Naive thymus-derived CD8-positive, alpha-beta T cell (primary cell): ENCODE results near the gene TFIP11. TPM values are rescaled to one million over a fixed set of nuclear protein-coding genes. Genes with fewer than 3 reads are reported as not detected.
A peak's percentile ranks its signal among the peaks of the same experiment; 100 is the strongest.
"Not testable (repeated sequence)": the region's sequence is repeated elsewhere in the genome, so short reads cannot be mapped to it uniquely, and the experiment has no call there.

Experiments
- ATAC-seq, 2 donors: fragments of 150-1000 bp; cut with Tn5 transposase in 1 of 2; sonication (Bioruptor Pico), chemical (Tn5 transposase) in 1 of 2; 1 replicate in 1 of 2; 2 replicates in 1 of 2; pipeline ENCODE4 v1.10.0; 2021; ENCODE audit warnings: mild to moderate bottlenecking in 2 of 2, moderate library complexity in 2 of 2
- POLR2A ChIA-PET: fragments of 350-600 bp; sonication (Branson Sonifier 250); formaldehyde crosslinking; loops from one replicate; lab custom pipeline; 2021; ENCODE audit warnings: antibody characterized with exemption; lab: Charles Lee
- DNase-seq, 10 donors: peaks; one replicate each; pipeline versions ENCODE4 v3.0.0 to v3.0.0-alpha.2; 2020 to 2022
- H3K27ac Mint-ChIP-seq, 10 donors: one replicate each; pipeline ENCODE4 v1.8.0; 2020 to 2022; ENCODE audit warnings: mild to moderate bottlenecking in 10 of 10, mixed read lengths in 10 of 10, moderate library complexity in 4 of 10, inconsistent platforms in 1 of 10
- H3K27me3 Mint-ChIP-seq, 5 donors: one replicate each; pipeline ENCODE4 v1.8.0; 2021 to 2022; ENCODE audit warnings: mixed read lengths in 5 of 5
- H3K36me3 Mint-ChIP-seq, 3 donors: one replicate each; pipeline ENCODE4 v1.8.0; 2020 to 2022; ENCODE audit warnings: mixed read lengths in 3 of 3, mild to moderate bottlenecking in 2 of 3, inconsistent platforms in 1 of 3
- H3K4me1 Mint-ChIP-seq, 4 donors: one replicate each; pipeline ENCODE4 v1.8.0; 2021 to 2022; ENCODE audit warnings: mixed read lengths in 4 of 4
- H3K4me3 Mint-ChIP-seq, 10 donors: one replicate each; pipeline ENCODE4 v1.8.0; 2020 to 2022; ENCODE audit warnings: mild to moderate bottlenecking in 10 of 10, mixed read lengths in 10 of 10, moderate library complexity in 6 of 10, inconsistent platforms in 1 of 10
- H3K9me3 Mint-ChIP-seq, 9 donors: one replicate each; pipeline ENCODE4 v1.8.0; 2020 to 2022; ENCODE audit warnings: mixed read lengths in 9 of 9, mild to moderate bottlenecking in 3 of 9, inconsistent platforms in 1 of 9, moderate library complexity in 1 of 9
- polyA plus RNA-seq, 3 donors: library from polyadenylated mRNA; unstranded; fragments of 300-500 nt; fragmentation: Illumina TruSeq; gene quantifications; one replicate each; pipeline ENCODE4 v1.2.3, GENCODE V29; 2021
- total RNA-seq, 8 experiments: library from RNA in 2 of 8; stranded (reverse) in 2 of 8; gene quantifications; one replicate each; pipeline ENCODE4 v1.2.3 and lab custom pipeline; 2021 to 2026

TFIP11 gene
- total and polyA plus RNA-seq, 5 experiments from 2014 or later, result 15.3 to 67.8 (median 33.9) TPM

DNA sequence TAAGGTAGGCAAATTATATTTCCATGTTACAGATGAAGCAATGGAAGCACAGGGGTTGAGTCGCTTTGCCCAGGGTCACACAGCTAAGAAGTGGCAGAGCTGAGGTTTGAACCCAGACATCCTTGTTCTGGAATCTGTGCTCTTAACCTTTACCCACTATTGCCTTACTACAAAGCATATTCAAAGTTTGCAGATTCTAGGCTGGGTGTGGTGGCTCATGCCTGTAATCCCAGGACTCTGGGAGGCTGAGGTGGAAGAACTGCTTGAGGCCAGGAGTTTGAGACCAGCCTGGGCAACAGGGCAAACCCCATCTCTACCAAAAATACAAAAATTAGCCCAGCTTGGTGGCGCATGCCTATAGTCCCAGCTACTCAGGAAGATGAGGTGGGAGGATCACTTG, 27.8 kb upstream of the TFIP11 start:
- H3K9me3 Mint-ChIP-seq, result no peaks in the 10 kb centered on the region
- DNase-seq (no peak), ATAC-seq (no peak)
- H3K27me3 Mint-ChIP-seq, result no peaks in the 10 kb centered on the region
- POLR2A ChIA-PET, result no interaction called here
- peaks cover 0 to 68% (median 4%) of the 10 kb centered on the region in 3 donors for H3K36me3 Mint-ChIP-seq
- peaks cover 18 to 60% (median 47%) of the 10 kb centered on the region in 4 donors for H3K4me1 Mint-ChIP-seq
- peak overlapping the region in 2 of 10 donors; percentile 15 to 50 for H3K27ac Mint-ChIP-seq
- no peak overlapping the region for H3K4me3 Mint-ChIP-seq

DNA sequence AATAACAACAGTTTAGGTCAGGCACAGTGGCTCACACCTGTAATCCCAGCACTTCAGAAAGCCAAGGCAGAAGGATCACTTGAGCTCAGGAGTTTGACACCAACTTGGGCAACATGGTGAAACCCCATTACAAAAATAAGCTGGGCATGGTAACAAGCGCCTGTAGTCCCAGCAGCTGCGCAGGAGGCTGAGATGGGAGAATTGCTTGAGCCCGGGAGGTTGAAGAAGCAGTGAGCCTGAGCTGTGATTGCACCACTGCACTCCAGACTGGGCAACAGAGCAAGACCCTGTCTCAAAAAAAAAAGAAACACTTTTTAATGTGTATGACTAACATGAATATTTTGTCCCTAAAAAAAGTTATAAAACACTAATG, 24.5 kb upstream of the TFIP11 start:
- no peak overlapping the region for H3K4me3 Mint-ChIP-seq
- POLR2A ChIA-PET, result interaction anchor here (1.1 kb wide), 1 partner anchor 22 kb away, joined by 3 read pairs; no protein-coding TSS in a partner anchor
- peaks cover 0 to 81% (median 5%) of the 10 kb centered on the region in 3 donors for H3K36me3 Mint-ChIP-seq
- H3K4me1 Mint-ChIP-seq, result peaks cover 15 to 40% (median 29%) of the 10 kb centered on the region in 4 donors
- ATAC-seq (no peak), DNase-seq (no peak)
- H3K27me3 Mint-ChIP-seq, result no peaks in the 10 kb centered on the region
- H3K27ac Mint-ChIP-seq, result peak overlapping the region in 4 of 10 donors; percentile 11 to 89 (median 32)
- H3K9me3 Mint-ChIP-seq, result no peaks in the 10 kb centered on the region

DNA sequence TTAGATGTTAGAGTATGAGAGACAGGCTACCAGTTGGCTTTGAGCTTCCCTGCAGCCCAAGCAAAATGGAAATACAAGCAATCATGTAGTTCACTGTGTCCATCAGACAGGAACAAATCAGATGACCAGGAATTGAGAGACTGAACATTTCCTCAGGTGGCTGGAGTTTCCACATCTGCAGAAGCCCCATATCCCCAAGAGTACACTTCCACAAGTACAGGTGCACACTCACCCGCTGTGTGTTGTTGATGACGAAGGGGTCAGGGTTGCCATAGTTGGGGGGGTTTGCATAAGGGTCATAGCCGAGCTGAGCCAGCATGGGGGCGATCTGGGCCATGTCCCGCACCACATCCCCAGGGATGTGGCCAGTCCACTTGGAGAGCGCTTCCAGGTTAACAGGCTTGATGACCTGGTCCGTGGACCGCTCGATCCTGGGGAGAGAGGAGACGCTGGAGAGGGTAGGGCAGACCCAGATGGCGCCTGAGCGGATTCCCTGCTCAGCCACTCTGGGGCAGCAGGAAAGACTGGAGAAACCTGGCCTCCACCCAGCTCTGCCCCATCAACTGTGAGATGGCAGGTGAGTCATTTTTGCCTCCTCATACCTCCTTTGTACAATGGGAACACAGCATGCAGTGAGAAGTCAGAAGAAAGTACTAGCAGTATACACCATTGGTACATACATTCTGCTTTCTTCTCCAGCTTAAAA, 23.9 kb upstream of the TFIP11 start:
- H3K4me3 Mint-ChIP-seq, result no peak overlapping the region
- DNase-seq (no peak), ATAC-seq (no peak)
- peaks cover 15 to 40% (median 29%) of the 10 kb centered on the region in 4 donors for H3K4me1 Mint-ChIP-seq
- no peaks in the 10 kb centered on the region for H3K9me3 Mint-ChIP-seq
- no peaks in the 10 kb centered on the region for H3K27me3 Mint-ChIP-seq
- POLR2A ChIA-PET, result interaction anchor here (1.1 kb wide), 1 partner anchor 22 kb away, joined by 3 read pairs; no protein-coding TSS in a partner anchor
- peak overlapping the region in 8 of 10 donors; percentile 3 to 89 (median 76) for H3K27ac Mint-ChIP-seq
- H3K36me3 Mint-ChIP-seq, result peaks cover 0 to 86% (median 10%) of the 10 kb centered on the region in 3 donors

DNA sequence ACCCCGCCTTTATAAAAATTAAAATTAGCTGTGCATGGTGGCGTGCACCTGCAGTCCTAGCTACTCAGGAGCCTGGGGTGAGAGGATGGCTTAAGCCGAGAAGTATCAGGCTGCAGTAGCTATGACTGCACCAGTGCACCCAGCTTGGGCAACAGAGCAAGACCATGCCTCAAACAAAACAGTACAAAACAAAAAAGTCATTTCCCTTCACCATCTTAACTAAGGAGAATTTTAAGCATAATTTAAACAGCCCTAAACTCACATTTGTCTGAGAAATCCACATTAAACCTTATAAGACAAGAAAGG, 23.3 kb upstream of the TFIP11 start:
- POLR2A ChIA-PET, result interaction anchor here (0.6 kb wide), 1 partner anchor 43 kb away, joined by 4 read pairs; no protein-coding TSS in a partner anchor
- Mint-ChIP-seq H3K9me3 (no peaks in the 10 kb centered on the region), H3K4me3 (peak overlapping the region in 4 of 10 donors; percentile 26 to 57 (median 40)), H3K36me3 (peaks cover 0 to 91% (median 10%) of the 10 kb centered on the region in 3 donors), H3K4me1 (peaks cover 15 to 42% (median 29%) of the 10 kb centered on the region in 4 donors), H3K27me3 (no peaks in the 10 kb centered on the region), H3K27ac (peak overlapping the region in 9 of 10 donors; percentile 26 to 89 (median 80))
- no peak for ATAC-seq
- DNase-seq, result no peak

DNA sequence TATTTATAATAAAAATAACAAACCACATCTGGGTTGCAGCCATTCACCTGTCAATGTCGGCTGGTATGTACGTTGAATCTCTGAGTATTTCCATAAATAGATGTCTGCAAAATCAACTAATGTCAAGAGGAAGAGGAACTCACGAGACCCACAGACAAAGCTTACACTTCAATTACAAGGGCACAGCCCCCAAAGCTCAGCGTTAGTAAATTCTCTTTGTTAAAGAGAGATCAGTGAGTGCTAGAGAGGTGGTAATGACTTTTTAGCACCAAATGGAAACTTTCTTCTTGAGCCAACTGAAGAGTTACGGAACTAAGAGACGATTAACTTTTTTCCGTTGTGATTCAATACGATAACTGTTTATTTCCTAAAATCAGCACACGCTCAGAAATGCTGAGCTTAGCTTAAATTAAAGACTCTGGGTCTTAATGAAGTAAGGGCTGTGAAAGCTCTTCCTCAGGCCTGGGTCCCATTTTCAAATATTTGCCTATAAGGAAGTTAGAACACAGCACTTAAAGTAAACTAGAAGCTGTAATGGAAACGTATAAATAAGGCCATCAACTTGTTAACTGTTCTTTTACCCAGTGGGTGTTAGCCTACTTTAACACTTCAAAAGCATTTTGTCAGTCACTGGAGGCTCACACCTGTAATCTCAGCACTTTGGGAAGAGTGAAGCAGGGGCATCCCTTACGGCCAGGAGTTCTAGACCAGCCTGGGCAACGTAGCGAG, 22.8 kb upstream of the TFIP11 start:
- no peak for DNase-seq
- ATAC-seq, result peak in 1 of 2 donors; percentile 60
- peak overlapping the region in 9 of 10 donors; percentile 26 to 89 (median 80) for H3K27ac Mint-ChIP-seq
- H3K9me3 Mint-ChIP-seq, result no peaks in the 10 kb centered on the region
- POLR2A ChIA-PET, result interaction anchor here (0.6 to 1.4 kb wide), 2 partner anchors 44 to 108 kb away, joined by 3 to 4 read pairs; no protein-coding TSS in a partner anchor
- H3K27me3 Mint-ChIP-seq, result no peaks in the 10 kb centered on the region
- peaks cover 0 to 91% (median 10%) of the 10 kb centered on the region in 3 donors for H3K36me3 Mint-ChIP-seq
- peak overlapping the region in 4 of 10 donors; percentile 26 to 57 (median 40) for H3K4me3 Mint-ChIP-seq
- peaks cover 15 to 38% (median 29%) of the 10 kb centered on the region in 4 donors for H3K4me1 Mint-ChIP-seq

DNA sequence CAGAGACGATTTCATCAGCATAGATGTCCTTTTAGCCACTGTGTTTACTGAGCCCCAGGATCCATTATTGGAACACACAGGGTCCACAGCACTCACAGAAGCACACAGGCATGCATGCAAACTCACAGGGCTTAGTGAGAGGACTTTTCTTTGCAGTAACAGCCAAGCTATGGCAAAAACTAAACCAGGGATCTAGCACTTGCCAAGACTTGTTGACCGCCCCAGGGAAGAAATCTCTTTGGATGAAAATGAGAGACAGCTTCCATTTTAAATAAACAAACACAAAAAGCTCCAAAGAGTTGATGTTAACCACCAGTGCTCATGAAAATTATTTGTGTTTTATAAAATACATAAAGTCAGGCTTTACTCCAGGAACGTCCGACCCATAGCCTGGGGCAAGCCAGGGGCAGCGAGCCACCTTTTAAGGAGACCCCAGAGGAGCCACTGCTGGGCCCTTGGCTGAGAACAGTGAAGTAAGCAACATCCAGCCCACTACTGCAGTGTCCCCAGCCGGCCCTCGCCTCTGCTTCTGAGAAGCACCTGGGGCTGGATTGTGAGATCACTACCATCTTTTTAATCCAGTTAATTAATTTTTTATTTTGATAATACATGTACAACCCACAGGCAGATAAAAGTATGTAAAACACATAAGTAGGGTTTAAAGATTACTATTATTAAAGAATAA, 22.0 kb upstream of the TFIP11 start:
- Mint-ChIP-seq H3K9me3 (no peaks in the 10 kb centered on the region), H3K27me3 (no peaks in the 10 kb centered on the region), H3K27ac (peak overlapping the region in 8 of 10 donors; percentile 39 to 89 (median 76)), H3K4me1 (peaks cover 15 to 37% (median 28%) of the 10 kb centered on the region in 4 donors), H3K36me3 (peaks cover 0 to 91% (median 14%) of the 10 kb centered on the region in 3 donors), H3K4me3 (no peak overlapping the region)
- no peak for ATAC-seq
- no peak for DNase-seq
- POLR2A ChIA-PET, result interaction anchor here (1.4 kb wide), 1 partner anchor 109 kb away, joined by 3 read pairs; no protein-coding TSS in a partner anchor

DNA sequence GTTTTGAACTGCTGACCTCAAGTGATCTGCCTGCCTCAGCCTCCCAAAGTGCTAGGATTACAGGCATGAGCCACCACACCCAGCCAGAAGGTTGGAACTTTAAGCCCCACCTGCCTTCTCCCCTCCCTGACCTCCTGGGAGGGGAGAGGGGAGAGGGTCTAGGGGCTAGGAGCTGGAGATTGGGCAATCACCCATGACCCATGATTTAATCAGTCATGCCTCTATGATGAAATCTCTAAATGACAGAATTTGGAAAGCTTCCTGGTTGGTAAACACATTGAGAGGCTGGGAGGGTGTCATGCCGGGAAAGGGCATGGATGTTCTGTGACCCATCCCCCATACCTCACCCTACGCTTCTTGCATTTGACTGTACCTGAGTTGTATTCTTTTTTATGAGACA, 17.1 kb upstream of the TFIP11 start:
- DNase-seq (no peak), ATAC-seq (no peak)
- H3K27ac Mint-ChIP-seq, result peak overlapping the region in 3 of 10 donors; percentile 14 to 34 (median 29)
- no peaks in the 10 kb centered on the region for H3K9me3 Mint-ChIP-seq
- peaks cover 0 to 95% (median 29%) of the 10 kb centered on the region in 3 donors for H3K36me3 Mint-ChIP-seq
- POLR2A ChIA-PET, result interaction anchor here (0.6 to 1.0 kb wide), 2 partner anchors 12 to 28 kb away, joined by 4 to 6 read pairs; no protein-coding TSS in a partner anchor
- no peak overlapping the region for H3K4me3 Mint-ChIP-seq
- H3K27me3 Mint-ChIP-seq, result no peaks in the 10 kb centered on the region
- peaks cover 0 to 10% (median 7%) of the 10 kb centered on the region in 4 donors for H3K4me1 Mint-ChIP-seq

DNA sequence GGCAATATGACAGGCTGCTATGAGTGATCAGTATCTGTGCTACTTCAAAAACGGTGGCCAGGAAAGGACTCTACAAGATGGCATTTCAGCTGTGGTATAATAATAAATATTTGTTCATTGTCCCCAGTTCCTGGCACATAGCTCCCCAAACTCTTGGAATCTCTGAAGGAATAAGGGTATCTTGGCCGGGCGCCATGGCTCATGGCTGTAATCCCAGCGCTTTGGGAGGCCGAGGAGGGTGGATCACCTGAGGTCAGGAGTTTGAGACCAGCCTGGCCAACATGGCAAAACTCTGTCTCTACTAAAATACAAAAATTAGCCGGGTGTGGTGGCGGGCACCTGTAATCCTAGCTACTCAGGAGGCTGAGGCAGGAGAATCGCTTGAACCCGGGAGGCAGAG, 16.2 kb upstream of the TFIP11 start:
- Mint-ChIP-seq H3K36me3 (peaks cover 0 to 98% (median 29%) of the 10 kb centered on the region in 3 donors), H3K27ac (peak overlapping the region in 1 of 10 donors; percentile 15)
- H3K4me1 Mint-ChIP-seq, ATAC-seq, H3K9me3 Mint-ChIP-seq, H3K4me3 Mint-ChIP-seq, DNase-seq, H3K27me3 Mint-ChIP-seq: not testable (repeated sequence)
- POLR2A ChIA-PET, result interaction anchor here (1.0 kb wide), 1 partner anchor 11 kb away, joined by 4 read pairs; no protein-coding TSS in a partner anchor

DNA sequence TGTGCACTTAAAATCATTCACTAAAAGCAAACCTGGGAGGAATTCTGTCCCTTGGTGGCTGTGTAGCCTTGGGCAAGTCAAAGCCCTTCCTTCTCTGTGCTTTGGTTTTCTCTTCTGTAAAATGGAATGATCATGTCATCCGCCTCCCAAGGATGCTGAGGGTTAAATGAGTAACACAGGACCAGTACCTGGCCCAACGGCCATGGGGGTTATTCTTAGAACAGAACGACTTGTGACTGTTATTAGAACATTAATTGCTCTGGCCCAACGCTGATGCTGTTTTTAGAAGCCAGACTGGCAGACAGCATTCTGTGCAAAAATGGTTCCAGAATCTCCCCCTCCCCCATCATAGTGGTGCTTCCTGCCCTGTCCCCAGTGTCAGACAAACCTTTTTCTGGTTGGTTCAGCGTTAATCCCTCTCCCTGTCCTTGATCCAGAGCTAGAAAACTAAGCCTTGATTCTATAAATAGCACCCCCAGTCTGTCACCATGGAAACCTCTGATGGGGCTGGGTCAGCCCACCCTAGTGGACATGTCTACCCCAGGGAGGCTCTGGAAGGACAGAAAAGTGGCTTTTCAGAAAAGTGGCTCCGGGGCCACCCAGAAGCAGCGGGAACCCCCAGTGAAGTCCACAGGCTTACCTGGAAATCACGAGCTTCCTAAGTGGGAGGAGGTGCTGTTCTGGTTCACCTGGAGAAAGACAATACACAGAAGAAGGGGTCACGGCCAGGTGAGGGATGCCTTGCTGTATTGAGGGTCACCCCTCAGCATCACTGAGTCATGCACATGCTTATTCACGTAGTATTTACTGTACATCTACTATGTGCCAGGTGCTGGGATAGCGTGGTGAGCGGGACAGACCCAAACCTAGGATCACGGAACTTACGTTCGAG, 15.5 kb upstream of the TFIP11 start:
- no peak for DNase-seq
- no peak for ATAC-seq
- Mint-ChIP-seq H3K9me3 (no peaks in the 10 kb centered on the region), H3K4me1 (peaks cover 0 to 5% (median 3%) of the 10 kb centered on the region in 4 donors), H3K4me3 (no peak overlapping the region), H3K27me3 (no peaks in the 10 kb centered on the region), H3K27ac (peak overlapping the region in 5 of 10 donors; percentile 27 to 84 (median 56)), H3K36me3 (peaks cover 0 to 95% (median 29%) of the 10 kb centered on the region in 3 donors)
- POLR2A ChIA-PET, result no interaction called here

DNA sequence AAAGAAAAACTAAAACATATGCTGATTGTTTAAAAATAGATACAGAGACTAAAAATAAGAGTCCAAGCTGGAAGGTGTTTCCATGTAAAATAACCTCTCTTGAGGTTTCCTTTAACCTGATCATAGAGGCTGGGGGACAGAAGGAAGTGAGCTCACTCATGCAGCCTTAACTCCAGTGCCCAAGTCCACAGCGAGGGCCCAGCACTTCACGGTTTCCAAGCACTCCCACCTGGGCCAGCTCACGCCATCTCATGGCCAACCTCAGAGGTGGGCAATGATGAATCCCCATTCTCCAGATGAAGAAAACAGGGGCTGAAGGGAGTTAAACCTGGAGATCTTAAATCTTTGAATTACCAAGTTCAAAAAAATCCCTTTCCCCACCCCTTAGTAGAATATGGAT, 14.9 kb upstream of the TFIP11 start:
- DNase-seq (no peak), ATAC-seq (no peak)
- H3K4me1 Mint-ChIP-seq, result peaks cover 0 to 3% (median under 1%) of the 10 kb centered on the region in 4 donors
- peaks cover 0 to 92% (median 28%) of the 10 kb centered on the region in 3 donors for H3K36me3 Mint-ChIP-seq
- no peak overlapping the region for H3K4me3 Mint-ChIP-seq
- H3K9me3 Mint-ChIP-seq, result no peaks in the 10 kb centered on the region
- POLR2A ChIA-PET, result no interaction called here
- H3K27ac Mint-ChIP-seq, result peak overlapping the region in 3 of 10 donors; percentile 16 to 84 (median 75)
- H3K27me3 Mint-ChIP-seq, result no peaks in the 10 kb centered on the region

DNA sequence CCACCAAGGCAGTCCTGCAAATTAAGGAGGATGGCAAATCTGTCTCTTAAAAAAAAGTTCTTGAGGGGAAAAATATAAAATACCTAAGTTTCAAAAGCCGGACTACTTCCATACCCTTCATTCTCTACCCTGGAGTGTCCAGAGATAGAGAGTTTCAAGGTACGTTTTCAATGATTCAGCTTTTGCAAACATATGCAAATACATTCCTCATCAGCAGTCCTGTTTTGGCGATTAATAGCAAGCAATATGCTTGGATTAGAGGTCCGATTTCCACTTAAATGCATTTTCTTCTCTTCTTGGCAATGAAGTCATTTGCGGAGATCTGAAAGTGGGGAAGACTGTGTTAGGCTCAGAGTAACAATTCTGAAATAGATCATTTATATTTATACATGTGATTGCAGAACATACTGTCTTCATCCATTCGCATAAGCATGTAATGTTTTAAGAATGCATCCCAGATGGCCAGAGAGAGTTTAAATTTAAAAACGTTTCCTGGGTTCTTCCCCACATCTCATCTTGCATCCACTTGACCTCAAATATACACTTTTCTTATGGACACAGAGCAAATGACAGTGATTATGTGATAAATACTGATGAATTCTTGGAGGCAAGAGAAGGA, 13.8 kb upstream of the TFIP11 start:
- H3K27ac Mint-ChIP-seq, result peak overlapping the region in 1 of 10 donors; percentile 16
- ATAC-seq, result no peak
- POLR2A ChIA-PET, result no interaction called here
- H3K4me3 Mint-ChIP-seq, result no peak overlapping the region
- H3K27me3 Mint-ChIP-seq, result no peaks in the 10 kb centered on the region
- H3K9me3 Mint-ChIP-seq, result no peaks in the 10 kb centered on the region
- no peak for DNase-seq
- H3K36me3 Mint-ChIP-seq, result peaks cover 0 to 81% (median 21%) of the 10 kb centered on the region in 3 donors
- H3K4me1 Mint-ChIP-seq, result peaks cover 0 to 2% (median under 1%) of the 10 kb centered on the region in 4 donors
